SJCRH30 (cell line): ENCODE measurements around the gene H1-8. TPM values are rescaled to one million over a fixed set of nuclear protein-coding genes. Genes with fewer than 3 reads are reported as not detected.

ENCODE experiments used
- total RNA-seq: library from RNA; depleted of rRNA; stranded (reverse); fragments of >200 nt; shearing (Covaris generic); gene quantifications from 2 replicates; pipeline ENCODE4 v1.2.3, GENCODE V29; 2014; rRNA removed

Gene H1-8
- total RNA-seq, 1 experiment from 2014 or later: not detected

Other genes with a start within 250 kb of the H1-8 start
- gene EFCAB12, start 114.5 kb upstream of the H1-8 start, total RNA-seq: not detected in 2 replicates
- 29.6 and 36.7 TPM in 2 replicates for gene MBD4, start 103.2 kb upstream of the H1-8 start, total RNA-seq
- 15.7 and 18.1 TPM in 2 replicates for gene IFT122, start 103.0 kb upstream of the H1-8 start, total RNA-seq
- gene RHO, start 14.5 kb upstream of the H1-8 start, total RNA-seq: not detected in 2 replicates
- gene PLXND1, start 63.5 kb downstream of the H1-8 start, total RNA-seq: 91.1 and 95.8 TPM in 2 replicates